A549 treated with Mapracorat at 1 μM for 4 hours (cell line): ENCODE measurements around the gene SMIM41. TPM values are rescaled to one million over a fixed set of nuclear protein-coding genes. Genes with fewer than 3 reads are reported as not detected.

Source experiments
- total RNA-seq: library from RNA; stranded (reverse); fragments of 200-300 nt; extraction: Qiagen RNA extraction; gene quantifications from 5 replicates; pipeline ENCODE4 v1.2.3, GENCODE V29; 2022

Gene SMIM41
- total RNA-seq = not detected in 5 replicates

DNA sequence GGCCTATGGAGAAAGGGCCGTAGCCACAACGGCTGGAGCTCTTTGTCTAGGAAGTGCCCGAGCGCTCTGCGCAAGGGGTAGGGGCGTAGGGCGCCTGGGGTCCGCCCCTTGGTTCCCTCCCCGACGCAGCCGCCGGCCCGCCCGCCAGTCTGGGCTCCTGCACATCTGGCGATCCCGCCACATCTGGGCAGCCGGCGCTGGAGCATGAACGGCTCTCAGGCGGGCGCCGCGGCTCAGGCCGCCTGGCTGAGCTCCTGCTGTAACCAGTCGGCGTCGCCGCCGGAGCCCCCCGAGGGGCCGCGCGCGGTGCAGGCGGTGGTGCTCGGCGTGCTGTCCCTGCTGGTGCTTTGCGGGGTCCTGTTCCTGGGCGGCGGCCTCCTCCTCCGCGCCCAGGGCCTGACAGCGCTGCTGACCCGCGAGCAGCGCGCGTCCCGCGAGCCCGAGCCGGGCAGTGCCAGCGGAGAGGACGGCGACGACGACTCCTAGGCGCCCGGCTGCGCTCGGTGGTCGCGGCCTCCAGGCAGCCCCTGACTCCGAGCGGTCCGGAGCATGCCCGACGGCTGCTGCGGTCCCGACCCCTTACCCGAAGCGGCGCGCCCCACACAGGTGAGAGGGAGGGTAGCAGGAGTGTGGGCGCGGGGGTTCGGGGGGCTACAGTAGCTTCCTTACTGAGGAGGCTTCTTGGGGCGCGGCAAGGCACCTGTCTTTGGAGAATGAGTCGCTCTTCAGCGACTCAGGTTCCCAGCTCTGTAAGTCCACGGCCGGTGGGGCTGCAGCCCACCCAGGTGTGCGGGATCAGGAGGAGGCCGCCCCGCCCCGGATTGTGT, at the start of gene SMIM41:
Gene SMIM41 (plus strand): TSS at position 129 of the 827 bp plus-strand sequence. CDS start 76 bp downstream, at position 205.

DNA sequence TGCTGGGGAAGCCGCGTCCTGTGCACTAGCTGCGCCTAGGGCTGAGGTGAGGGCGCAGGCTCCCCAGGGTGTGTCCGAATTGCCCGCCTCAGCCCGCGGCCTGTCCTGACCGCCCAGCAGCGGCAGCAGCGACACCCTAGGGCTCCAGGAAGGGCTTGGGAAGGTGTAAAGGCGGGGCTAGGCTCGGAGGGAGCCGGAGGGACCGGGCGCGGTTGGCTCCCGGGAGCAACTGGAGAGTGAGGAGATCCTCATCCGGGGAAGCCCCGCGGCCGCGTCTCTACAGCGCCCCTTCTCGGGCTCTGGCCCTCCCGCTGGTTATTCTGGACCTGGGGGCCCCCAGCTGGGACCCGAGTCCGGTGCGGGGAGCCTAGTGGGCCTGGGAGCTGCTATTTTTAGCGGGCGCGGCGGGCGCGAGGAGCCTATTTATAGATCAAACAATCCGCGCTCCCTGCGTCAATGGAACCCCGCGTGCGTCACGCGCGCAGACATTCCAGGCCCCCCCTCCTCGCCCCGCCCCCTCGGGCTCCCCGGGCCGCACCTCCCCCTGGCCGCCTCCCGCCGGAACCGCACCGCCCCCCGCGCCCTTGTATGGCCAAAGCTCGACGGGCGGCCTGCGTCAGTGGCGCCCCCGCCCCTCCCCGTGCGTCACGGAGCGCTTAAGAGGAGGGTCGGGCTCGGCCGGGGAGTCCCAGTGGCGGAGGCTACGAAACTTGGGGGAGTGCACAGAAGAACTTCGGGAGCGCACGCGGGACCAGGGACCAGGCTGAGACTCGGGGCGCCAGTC, 28.6 kb upstream of the SMIM41 start, which contains the start of gene NR4A1:
Gene NR4A1 (plus strand): TSS at position 685 of the 784 bp plus-strand sequence. CDS start 2,887 bp downstream, outside the sequence.

DNA sequence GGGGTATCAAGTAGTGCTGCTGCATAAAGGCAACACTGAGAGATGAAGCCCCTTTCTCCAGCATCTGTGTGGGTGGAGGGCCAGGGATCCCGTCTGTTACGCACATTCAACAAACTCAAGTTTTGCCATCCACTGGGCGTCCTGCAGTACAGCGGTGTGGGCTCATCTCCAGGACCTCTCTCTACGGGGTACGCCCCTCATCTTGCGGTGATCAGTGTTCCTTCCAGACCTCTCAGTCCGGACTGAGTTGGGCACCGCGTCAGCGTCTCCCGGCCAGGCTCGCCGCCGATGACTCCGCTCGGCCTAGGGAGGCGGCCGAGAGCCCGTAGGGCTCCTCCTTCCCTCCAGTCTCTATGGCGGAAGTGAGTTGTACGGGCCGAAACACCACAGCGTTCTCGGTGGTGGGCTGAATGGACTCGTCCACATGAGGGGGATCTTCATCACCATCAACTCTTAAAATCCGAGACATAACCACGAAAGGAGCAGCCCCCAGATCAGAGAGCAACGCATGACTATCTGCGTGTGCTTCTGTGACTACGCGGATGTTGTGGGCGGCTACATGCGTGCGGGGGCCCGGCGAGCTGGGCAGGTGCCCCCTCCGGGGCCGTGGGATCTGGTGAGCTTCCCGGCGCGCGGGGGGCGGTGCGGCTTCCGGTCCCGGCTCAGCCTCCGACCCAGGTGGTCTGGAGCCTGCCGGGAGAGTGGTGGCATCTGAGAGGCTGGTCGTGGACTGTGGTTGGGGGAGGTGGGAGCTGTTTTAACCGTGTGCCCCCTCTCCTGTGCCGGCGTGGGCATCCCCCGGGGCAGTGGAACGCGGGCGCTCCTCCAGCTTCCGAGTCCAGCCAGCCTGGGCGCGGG, 9.9 kb upstream of the SMIM41 start, which contains the start of gene ATG101:
Gene ATG101 (plus strand): TSS at position 652 of the 858 bp plus-strand sequence. CDS start 3,673 bp downstream, outside the sequence.

Other genes with a start within 250 kb of the SMIM41 start
- 0.20 to 0.46 TPM (median 0.23 TPM) in 5 replicates for gene FIGNL2, start 231.0 kb upstream of the SMIM41 start, total RNA-seq
- gene ANKRD33, start 191.6 kb upstream of the SMIM41 start, total RNA-seq = not detected in 5 replicates
- 0.08 to 0.62 TPM (median 0.15 TPM) in 4 of 5 replicates, not detected in the other for gene ACVRL1, start 172.2 kb upstream of the SMIM41 start, total RNA-seq
- gene ACVR1B, start 128.0 kb upstream of the SMIM41 start, total RNA-seq = 14.6 to 18.8 TPM (median 17.3 TPM) in 5 replicates
- gene TAMALIN, start 72.8 kb upstream of the SMIM41 start, total RNA-seq = 0.36 to 1.2 TPM (median 0.83 TPM) in 5 replicates
- gene NR4A1, start 28.3 kb upstream of the SMIM41 start, total RNA-seq = 31.1 to 46.7 TPM (median 34.6 TPM) in 5 replicates
- 75.2 to 106 TPM (median 91.4 TPM) in 5 replicates for gene ATG101, start 9.7 kb upstream of the SMIM41 start, total RNA-seq
- 38.9 to 58.0 TPM (median 46.2 TPM) in 5 replicates for gene KRT80, start 112.3 kb downstream of the SMIM41 start, total RNA-seq
- 4,849 to 5,975 TPM (median 5,509 TPM) in 5 replicates for gene KRT7, start 153.5 kb downstream of the SMIM41 start, total RNA-seq
- 23.1 to 49.2 TPM (median 47.0 TPM) in 5 replicates for gene KRT86, start 194.9 kb downstream of the SMIM41 start, total RNA-seq
- 3,076 to 4,171 TPM (median 4,026 TPM) in 5 replicates for gene KRT81, start 211.8 kb downstream of the SMIM41 start, total RNA-seq
- 2.4 to 6.6 TPM (median 6.0 TPM) in 5 replicates for gene KRT83, start 241.7 kb downstream of the SMIM41 start, total RNA-seq